OCI-LY1 (cell line): Measurements from ENCODE around the gene IPO13.

Experiments
- H2AFZ ChIP-seq: fragments of 200-600 bp; sonication (generic), shearing (Covaris generic); 2 replicates; pipeline ENCODE4 v1.6.0; 2014; ENCODE audit warnings: antibody characterized with exemption, mild to moderate bottlenecking, low read length
- H3F3A ChIP-seq: fragments of 200-600 bp; sonication (generic), shearing (Covaris generic); 2 replicates; pipeline ENCODE4 v1.6.0; 2014; ENCODE audit warnings: mild to moderate bottlenecking, antibody characterized with exemption, low read length, moderate library complexity; ENCODE audit not compliant: insufficient read depth
- H3K27ac ChIP-seq: fragments of 200-600 bp; sonication (generic); 2 replicates; pipeline ENCODE4 v1.5.1; 2014; ENCODE audit warnings: low read length, mixed run types, mild to moderate bottlenecking, low read depth; ENCODE audit not compliant: poor library complexity, severe bottlenecking
- H3K27me3 ChIP-seq: fragments of 200-600 bp; sonication (generic); 2 replicates; pipeline ENCODE4 v1.6.0; 2014; ENCODE audit warnings: antibody characterized with exemption, mild to moderate bottlenecking, low read length, moderate library complexity; ENCODE audit not compliant: insufficient read depth
- H3K36me3 ChIP-seq: fragments of 200-600 bp; sonication (generic); 2 replicates; pipeline ENCODE4 v1.6.1; 2014; ENCODE audit warnings: mild to moderate bottlenecking, antibody characterized with exemption, low read length, moderate library complexity, mixed read lengths; ENCODE audit not compliant: insufficient read depth
- H3K4me1 ChIP-seq: fragments of 200-600 bp; sonication (generic); 2 replicates; pipeline ENCODE4 v1.5.1; 2014; ENCODE audit warnings: mild to moderate bottlenecking, low read length, moderate library complexity; ENCODE audit not compliant: insufficient read depth, severe bottlenecking
- H3K4me2 ChIP-seq: fragments of 200-600 bp; sonication (generic), shearing (Covaris generic); 2 replicates; pipeline ENCODE4 v1.6.1; 2014; ENCODE audit warnings: low read length
- H3K4me3 ChIP-seq: fragments of 200-600 bp; sonication (generic); 2 replicates; pipeline ENCODE4 v1.5.1; 2014; ENCODE audit warnings: low read length, low read depth, mild to moderate bottlenecking, mixed read lengths; ENCODE audit not compliant: poor library complexity, severe bottlenecking
- H3K79me2 ChIP-seq: fragments of 200-600 bp; shearing (Covaris generic); 2 replicates; pipeline ENCODE4 v1.6.1; 2016; ENCODE audit warnings: mixed run types, low read length, mixed read lengths; ENCODE audit not compliant: insufficient read depth
- H3K9ac ChIP-seq: fragments of 200-600 bp; sonication (generic), shearing (Covaris generic); 2 replicates; pipeline ENCODE4 v1.6.1; 2014; ENCODE audit warnings: mild to moderate bottlenecking, low read length, mixed read lengths
- H3K9me2 ChIP-seq: fragments of 200-600 bp; sonication (generic), shearing (Covaris generic); 2 replicates; pipeline ENCODE4 v1.6.1; 2014; ENCODE audit warnings: low read depth, mild to moderate bottlenecking, low read length, mixed read lengths
- H3K9me3 ChIP-seq: fragments of 200-600 bp; shearing (Covaris generic); 2 replicates; pipeline ENCODE4 v1.6.1; 2014; ENCODE audit warnings: low read length, mixed read lengths
- H4K20me1 ChIP-seq: fragments of 200-600 bp; sonication (generic), shearing (Covaris generic); 2 replicates; pipeline ENCODE4 v1.6.0; 2016; ENCODE audit warnings: mild to moderate bottlenecking, low read length; ENCODE audit not compliant: insufficient read depth
- CTCF ChIP-seq: fragments of 200-600 bp; sonication (generic), shearing (Covaris generic); IDR thresholded peaks from 2 replicates; pipeline ENCODE4 v1.5.1; 2017; ENCODE audit warnings: mild to moderate bottlenecking, antibody characterized with exemption, low read length, moderate library complexity, mixed read lengths
- EZH2 ChIP-seq: fragments of 200-600 bp; sonication (generic), shearing (Covaris generic); IDR thresholded peaks from 2 replicates; pipeline ENCODE4 v1.8.0; 2017; ENCODE audit warnings: borderline replicate concordance, mixed run types, mild to moderate bottlenecking, antibody characterized with exemption, low read length, moderate library complexity, mixed read lengths

IPO13 gene

DNA sequence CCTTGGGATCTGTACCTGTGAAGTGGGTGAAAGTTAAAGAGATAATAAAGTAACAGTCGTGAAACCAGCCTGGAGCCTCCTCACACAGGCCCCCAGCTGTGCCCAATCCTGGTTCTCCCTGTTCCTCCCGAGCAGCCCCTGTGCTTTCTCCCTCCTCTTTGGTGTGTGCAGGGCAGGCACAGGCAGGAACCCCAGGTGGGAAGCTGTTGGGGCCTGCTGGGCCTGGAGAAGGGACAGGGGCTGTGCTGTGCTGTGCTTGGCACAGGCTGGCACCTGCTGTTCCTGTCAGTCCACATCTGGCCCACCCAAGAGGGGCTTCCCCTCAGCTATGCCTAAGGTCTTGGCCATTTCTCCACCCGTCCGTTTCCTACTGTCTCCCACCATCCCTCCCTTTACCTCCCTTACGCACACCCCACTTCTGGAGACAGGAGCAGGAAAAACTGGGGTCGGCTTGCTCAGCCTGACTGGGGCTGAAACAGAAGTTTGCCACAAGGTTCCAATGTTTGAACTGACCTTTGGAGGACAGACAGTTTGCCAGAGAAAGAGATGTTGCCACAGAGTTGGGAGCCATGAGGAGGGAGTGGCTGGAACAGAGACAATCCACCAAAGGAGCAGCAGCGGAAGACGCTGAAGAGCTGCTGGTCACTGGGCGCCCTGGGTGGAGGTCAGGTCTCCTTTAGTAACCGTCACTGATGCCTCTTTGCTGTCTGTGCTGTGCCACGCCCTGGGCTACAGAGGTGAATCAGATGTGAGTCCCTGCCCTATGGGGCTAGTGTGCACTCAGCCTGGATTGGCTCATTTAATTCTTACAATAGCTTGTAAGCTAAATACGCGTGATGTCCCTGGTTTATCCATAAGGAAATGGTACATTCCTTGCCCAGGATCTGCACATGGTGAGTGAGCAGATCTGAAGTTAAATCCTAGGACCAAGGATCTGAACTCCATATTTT is 31.9 kb upstream of the IPO13 start:
- Histone ChIP-seq H3K4me3 (no peak overlapping the region), H3K9ac (no peak overlapping the region), H3K27me3 (no peaks in the 10 kb centered on the region), H3K9me2 (no peaks in the 10 kb centered on the region), H3K27ac (no peak overlapping the region), H4K20me1 (no peaks in the 10 kb centered on the region), H3K4me1 (peaks cover 13% of the 10 kb centered on the region), H3K79me2 (no peaks in the 10 kb centered on the region), H3K4me2 (no peak overlapping the region), H3K9me3 (no peaks in the 10 kb centered on the region), H2AFZ (no peak overlapping the region), H3F3A (no peaks in the 10 kb centered on the region), H3K36me3 (no peaks in the 10 kb centered on the region)
- TF ChIP-seq CTCF (no peak), EZH2 (no peak)

DNA sequence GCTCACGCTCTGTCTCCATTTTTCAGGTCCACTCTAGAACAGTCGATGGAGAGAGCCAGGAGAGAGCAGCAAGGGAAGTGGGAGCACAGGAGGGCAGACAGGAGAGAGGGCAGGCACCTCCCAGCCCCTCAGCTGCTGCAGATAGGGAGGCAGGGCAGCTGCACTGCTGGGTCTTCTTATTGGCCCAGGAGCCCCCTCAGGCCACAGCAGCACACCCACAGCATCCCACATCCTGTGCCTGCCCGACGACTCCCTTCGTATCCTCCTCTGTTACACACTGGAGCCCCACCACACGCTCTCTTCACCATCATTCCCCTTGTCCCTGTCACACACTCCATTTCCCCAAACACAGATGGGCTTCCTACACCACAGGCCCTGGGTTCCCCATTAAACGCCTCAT is 26.8 kb upstream of the IPO13 start:
- TF ChIP-seq EZH2 = no peak
- no peaks in the 10 kb centered on the region for H3K36me3 ChIP-seq
- no peaks in the 10 kb centered on the region for H3K79me2 ChIP-seq
- no peak overlapping the region for H3K27ac ChIP-seq
- H3K9ac ChIP-seq = no peak overlapping the region
- peaks cover 13% of the 10 kb centered on the region for H3K4me1 ChIP-seq
- H3K9me2 ChIP-seq = no peaks in the 10 kb centered on the region
- H3K27me3 ChIP-seq = no peaks in the 10 kb centered on the region
- H3F3A ChIP-seq = no peaks in the 10 kb centered on the region
- no peaks in the 10 kb centered on the region for H4K20me1 ChIP-seq
- H3K4me2 ChIP-seq = no peak overlapping the region
- no peaks in the 10 kb centered on the region for H3K9me3 ChIP-seq
- H3K4me3 ChIP-seq = no peak overlapping the region
- no peak overlapping the region for H2AFZ ChIP-seq

DNA sequence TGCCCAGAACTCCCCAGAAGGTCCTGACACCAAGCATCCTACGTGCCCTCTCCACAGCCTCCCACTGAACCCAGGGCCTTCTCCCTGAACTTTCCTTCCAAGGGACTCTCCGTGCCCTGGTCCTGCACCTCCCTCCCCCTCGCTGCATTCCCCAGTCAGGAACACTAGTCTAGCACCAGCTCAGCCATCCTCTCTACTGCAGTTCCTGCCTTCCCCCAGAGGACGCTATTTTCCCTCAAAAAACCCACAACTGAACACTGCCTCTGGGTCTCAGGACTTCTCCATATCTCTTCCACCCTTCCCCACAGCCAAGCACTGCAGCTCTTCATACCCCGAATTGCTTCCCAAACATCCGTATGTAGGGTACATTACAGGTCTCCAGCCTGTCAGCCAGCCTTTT is 25.7 kb upstream of the IPO13 start:
- Histone ChIP-seq H3K27ac (no peak overlapping the region), H4K20me1 (no peaks in the 10 kb centered on the region), H3K27me3 (no peaks in the 10 kb centered on the region), H3K9me2 (no peaks in the 10 kb centered on the region), H3K4me1 (peaks cover 13% of the 10 kb centered on the region), H3K9me3 (no peaks in the 10 kb centered on the region), H3F3A (no peaks in the 10 kb centered on the region), H3K4me2 (no peak overlapping the region), H3K4me3 (no peak overlapping the region), H3K9ac (no peak overlapping the region), H3K36me3 (peaks cover 4% of the 10 kb centered on the region; the same call in 1 of the 2 replicates), H2AFZ (no peak overlapping the region), H3K79me2 (no peaks in the 10 kb centered on the region)
- no peak for TF ChIP-seq CTCF
- no peak for TF ChIP-seq EZH2
